ENCODE measurements around the gene KIF15.

KIF15 gene

GRCh38 chr3:44883999-44884431 is 122.4 kb downstream of the KIF15 start:
- no peak for DNase-seq (ENCODE audit: insufficient read length)
- FAIRE-seq: no peak
- no peak for TF ChIP-seq TAF1 (IDR thresholded peaks at IDR 0.05; ENCODE audit: borderline replicate concordance, low read depth, low read length)
- TF ChIP-seq POLR2AphosphoS5 (IDR thresholded peaks at IDR 0.05; ENCODE audit: low read depth, low read length): no peak
- no peak for TF ChIP-seq POLR2A (IDR thresholded peaks at IDR 0.05; ENCODE audit: low read depth, low read length)

DNA sequence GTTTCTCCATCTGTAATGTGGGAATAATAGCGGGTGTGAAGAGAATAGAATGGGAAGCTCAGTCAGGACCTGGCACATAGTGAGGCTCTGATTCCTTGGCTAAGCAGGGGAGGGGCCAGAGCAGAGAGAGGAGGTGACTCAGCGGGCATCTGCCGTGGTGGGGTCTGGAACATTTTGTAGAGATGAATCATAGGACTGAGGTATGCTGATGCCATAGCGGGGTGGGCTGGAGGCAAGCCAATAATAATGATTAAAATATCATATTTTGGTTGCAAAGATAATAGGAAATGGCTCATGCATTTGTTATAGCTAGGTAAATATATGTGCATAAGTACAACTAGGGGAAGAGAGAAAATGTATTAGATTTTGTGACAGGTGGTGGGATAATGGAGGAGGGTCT is 124.0 kb downstream of the KIF15 start:
- TF ChIP-seq POLR2A (IDR thresholded peaks at IDR 0.05; ENCODE audit: low read depth, low read length) (no peak), TAF1 (IDR thresholded peaks at IDR 0.05; ENCODE audit: borderline replicate concordance, low read depth, low read length) (no peak), POLR2AphosphoS5 (IDR thresholded peaks at IDR 0.05; ENCODE audit: low read depth, low read length) (no peak)
- DNase-seq (ENCODE audit: insufficient read length) (no peak), FAIRE-seq (no peak)

DNA sequence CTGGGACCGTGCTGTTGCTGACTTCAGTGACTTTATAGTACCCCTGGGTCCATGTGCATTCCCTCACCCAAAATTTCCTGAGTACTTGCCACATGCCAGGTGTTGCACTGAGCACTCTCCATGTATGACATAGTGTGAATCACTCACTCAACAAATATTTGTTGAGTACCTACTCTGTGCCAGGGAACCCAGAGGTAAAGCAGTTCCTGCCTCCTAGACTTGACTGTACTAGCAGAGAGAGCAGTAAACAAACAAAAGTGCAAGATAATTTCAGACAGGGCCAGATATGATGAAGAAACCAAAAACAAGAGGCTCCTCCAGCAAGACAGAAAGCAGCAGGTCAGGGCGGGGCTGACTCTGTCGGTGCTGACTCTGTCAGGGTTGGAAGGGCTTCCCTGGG is 125.0 kb downstream of the KIF15 start:
- DNase-seq (ENCODE audit: insufficient read length): no peak
- TF ChIP-seq POLR2AphosphoS5 (IDR thresholded peaks at IDR 0.05; ENCODE audit: low read depth, low read length): no peak
- TF ChIP-seq POLR2A (IDR thresholded peaks at IDR 0.05; ENCODE audit: low read depth, low read length): no peak
- TF ChIP-seq TAF1 (IDR thresholded peaks at IDR 0.05; ENCODE audit: borderline replicate concordance, low read depth, low read length): no peak
- no peak for FAIRE-seq

DNA sequence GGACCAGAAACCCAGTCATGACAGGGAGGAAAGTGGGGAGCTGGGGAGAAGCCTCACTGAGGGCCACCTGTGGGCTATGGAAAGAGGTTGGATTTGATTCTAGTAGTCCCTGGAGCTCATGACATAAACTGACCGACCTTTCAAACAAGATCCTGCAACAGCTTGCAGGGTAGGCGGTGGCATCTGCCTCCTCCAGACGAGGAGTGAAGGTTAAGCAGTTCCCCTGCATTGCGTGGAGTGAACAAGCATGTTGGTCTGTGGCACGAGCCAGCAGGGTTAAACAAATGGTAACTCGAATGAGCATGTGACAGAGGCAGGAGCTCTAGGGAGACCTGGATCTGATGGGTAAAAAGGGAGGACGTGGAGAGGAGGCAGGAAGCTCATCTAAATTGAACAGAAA is 125.5 kb downstream of the KIF15 start:
- DNase-seq (ENCODE audit: insufficient read length) (no peak), FAIRE-seq (no peak)
- no peak for TF ChIP-seq TAF1 (IDR thresholded peaks at IDR 0.05; ENCODE audit: borderline replicate concordance, low read depth, low read length)
- TF ChIP-seq POLR2A (IDR thresholded peaks at IDR 0.05; ENCODE audit: low read depth, low read length): no peak
- TF ChIP-seq POLR2AphosphoS5 (IDR thresholded peaks at IDR 0.05; ENCODE audit: low read depth, low read length): no peak

GRCh38 chr3:44890258-44890657 is 128.7 kb downstream of the KIF15 start:
- DNase-seq (ENCODE audit: insufficient read length) (no peak), FAIRE-seq (no peak)
- TF ChIP-seq TAF1 (IDR thresholded peaks at IDR 0.05; ENCODE audit: borderline replicate concordance, low read depth, low read length) (no peak), POLR2AphosphoS5 (IDR thresholded peaks at IDR 0.05; ENCODE audit: low read depth, low read length) (no peak), POLR2A (IDR thresholded peaks at IDR 0.05; ENCODE audit: low read depth, low read length) (no peak)

DNA sequence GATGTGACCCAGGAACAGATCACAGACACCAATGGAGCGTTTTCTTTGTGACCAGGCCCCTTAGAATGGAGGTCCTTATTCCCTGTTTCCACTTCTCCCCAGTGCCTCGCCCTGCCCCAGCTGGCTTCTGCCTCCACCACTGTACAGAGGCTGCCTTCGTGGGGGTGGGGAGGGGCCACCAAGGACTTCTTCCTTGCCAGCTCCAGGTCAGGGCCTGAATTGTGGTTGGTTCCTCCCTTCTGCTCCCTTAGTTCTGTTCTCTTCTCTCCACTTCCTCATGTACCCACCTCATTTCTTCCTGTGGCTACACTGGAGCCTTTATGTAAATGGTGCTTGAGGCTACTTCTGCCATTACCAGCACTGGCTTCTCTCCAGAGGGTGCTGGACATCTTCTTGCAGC is 129.3 kb downstream of the KIF15 start:
- TF ChIP-seq POLR2AphosphoS5 (IDR thresholded peaks at IDR 0.05; ENCODE audit: low read depth, low read length) (no peak), POLR2A (IDR thresholded peaks at IDR 0.05; ENCODE audit: low read depth, low read length) (no peak), TAF1 (IDR thresholded peaks at IDR 0.05; ENCODE audit: borderline replicate concordance, low read depth, low read length) (no peak)
- FAIRE-seq (no peak), DNase-seq (ENCODE audit: insufficient read length) (no peak)

DNA sequence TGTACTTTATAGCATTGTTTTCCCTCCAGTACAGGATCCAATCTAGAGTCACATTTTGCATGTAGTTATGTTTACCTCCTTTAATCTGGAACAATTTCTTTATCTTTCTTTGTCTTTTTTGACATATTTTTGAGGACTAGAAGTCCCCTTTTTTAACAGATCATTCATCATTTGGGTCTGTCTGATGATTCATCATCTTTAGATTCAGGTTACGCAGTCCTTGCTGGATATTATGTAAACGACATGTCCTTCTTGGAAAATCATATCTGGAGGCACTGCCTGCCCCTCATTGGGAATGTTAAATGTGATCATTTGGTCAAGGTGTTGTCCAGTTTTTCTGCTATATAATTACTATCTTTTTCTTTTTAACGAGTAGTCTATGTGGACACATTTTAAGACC is 131.1 kb downstream of the KIF15 start:
- FAIRE-seq (no peak), DNase-seq (ENCODE audit: insufficient read length) (no peak)
- TF ChIP-seq POLR2A (IDR thresholded peaks at IDR 0.05; ENCODE audit: low read depth, low read length) (no peak), TAF1 (IDR thresholded peaks at IDR 0.05; ENCODE audit: borderline replicate concordance, low read depth, low read length) (no peak), POLR2AphosphoS5 (IDR thresholded peaks at IDR 0.05; ENCODE audit: low read depth, low read length) (no peak)

DNA sequence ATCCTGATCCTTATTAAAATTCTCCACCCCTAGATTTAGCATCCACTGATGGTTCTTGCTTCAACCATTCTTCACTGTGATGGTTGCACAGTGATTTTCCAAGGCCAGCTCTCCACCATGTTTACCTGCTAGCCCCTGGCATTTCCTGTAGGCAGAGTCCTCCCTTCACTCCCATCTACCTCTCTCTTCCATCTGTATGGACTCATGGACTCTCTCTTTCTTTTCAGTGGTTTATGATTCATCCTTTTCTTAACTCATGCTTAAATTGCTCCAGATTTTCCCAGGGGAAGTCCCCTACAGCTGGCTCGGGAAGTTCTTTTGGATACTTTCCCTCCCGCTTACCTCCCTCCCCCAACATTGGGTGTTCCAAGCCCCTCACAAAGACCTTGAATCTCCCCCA is 131.5 kb downstream of the KIF15 start:
- TF ChIP-seq POLR2AphosphoS5 (IDR thresholded peaks at IDR 0.05; ENCODE audit: low read depth, low read length) (no peak), POLR2A (IDR thresholded peaks at IDR 0.05; ENCODE audit: low read depth, low read length) (no peak)
- FAIRE-seq: no peak

DNA sequence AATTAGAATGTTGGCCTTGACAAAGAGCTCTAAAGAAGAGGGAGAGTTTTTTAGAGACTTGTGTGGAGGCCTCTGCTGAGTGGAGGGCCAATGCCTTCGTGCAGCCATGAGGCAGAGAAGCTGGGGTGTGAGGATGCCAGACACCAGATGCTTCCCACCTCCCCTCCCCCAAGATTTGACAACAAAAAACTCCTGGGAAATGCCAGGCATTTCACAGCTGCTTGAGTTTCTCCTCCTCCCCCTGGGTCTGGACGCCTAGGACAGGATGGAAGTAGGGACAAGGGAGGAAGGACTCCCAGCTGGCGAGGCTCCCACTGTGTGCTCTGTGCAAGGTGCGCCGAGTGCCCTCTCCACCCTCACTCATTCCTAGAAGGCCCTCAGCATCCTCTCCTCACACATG is 132.9 kb downstream of the KIF15 start:
- no peak for FAIRE-seq
- TF ChIP-seq POLR2A (IDR thresholded peaks at IDR 0.05; ENCODE audit: low read depth, low read length): no peak
- TF ChIP-seq POLR2AphosphoS5 (IDR thresholded peaks at IDR 0.05; ENCODE audit: low read depth, low read length): no peak
- TF ChIP-seq TAF1 (IDR thresholded peaks at IDR 0.05; ENCODE audit: borderline replicate concordance, low read depth, low read length): no peak
- no peak for DNase-seq (ENCODE audit: insufficient read length)

More for the DNA sequence above, 131.5 kb downstream of the KIF15 start:
- DNase-seq (ENCODE audit: insufficient read length): no peak

- TF ChIP-seq POLR2A (IDR thresholded peaks at IDR 0.05; ENCODE audit: low read depth, low read length): no peak
- TF ChIP-seq TAF1 (IDR thresholded peaks at IDR 0.05; ENCODE audit: borderline replicate concordance, low read depth, low read length): no peak
- TF ChIP-seq POLR2AphosphoS5 (IDR thresholded peaks at IDR 0.05; ENCODE audit: low read depth, low read length): no peak
- FAIRE-seq (no peak), DNase-seq (ENCODE audit: insufficient read length) (no peak)
Measured at GRCh38 chr3:44896440-44896839, 134.8 kb downstream of the KIF15 start.

DNA sequence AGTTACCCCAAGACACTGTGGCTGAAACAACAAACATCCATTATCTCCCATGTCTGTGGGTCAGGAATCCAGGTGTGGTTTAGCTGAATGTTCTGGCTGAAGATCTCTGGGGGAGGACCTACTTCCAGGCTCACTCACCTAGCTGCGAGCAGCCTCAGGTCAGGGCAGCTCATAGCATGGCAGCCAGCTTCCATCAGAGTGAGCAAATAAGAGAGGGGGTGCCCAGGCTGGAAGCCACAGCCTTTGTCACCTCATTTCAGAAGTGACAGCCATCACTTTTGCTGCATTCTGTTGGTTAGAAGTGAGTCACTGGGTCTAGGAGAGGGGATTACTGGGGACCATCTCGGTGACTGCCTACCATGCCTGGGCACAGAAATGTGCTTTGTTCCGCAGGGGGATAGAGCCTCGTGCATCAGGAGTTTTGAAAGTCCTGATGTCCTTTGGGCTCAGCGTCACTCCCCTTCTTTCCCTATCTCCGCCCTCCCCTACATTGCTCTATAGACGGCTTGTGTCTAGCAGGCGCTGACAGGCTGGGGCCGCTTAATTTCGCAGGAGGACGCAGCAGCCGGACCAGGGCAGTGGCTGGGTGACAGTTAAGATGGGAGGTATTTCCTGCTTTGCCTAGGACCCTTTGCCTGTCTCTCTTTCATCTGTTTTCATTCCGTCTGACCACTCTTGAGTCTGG is 138.2 kb downstream of the KIF15 start:
- FAIRE-seq: no peak
- DNase-seq (ENCODE audit: insufficient read length): no peak
- no peak for TF ChIP-seq POLR2A (IDR thresholded peaks at IDR 0.05; ENCODE audit: low read depth, low read length)
- TF ChIP-seq POLR2AphosphoS5 (IDR thresholded peaks at IDR 0.05; ENCODE audit: low read depth, low read length): no peak
- no peak for TF ChIP-seq TAF1 (IDR thresholded peaks at IDR 0.05; ENCODE audit: borderline replicate concordance, low read depth, low read length)

DNA sequence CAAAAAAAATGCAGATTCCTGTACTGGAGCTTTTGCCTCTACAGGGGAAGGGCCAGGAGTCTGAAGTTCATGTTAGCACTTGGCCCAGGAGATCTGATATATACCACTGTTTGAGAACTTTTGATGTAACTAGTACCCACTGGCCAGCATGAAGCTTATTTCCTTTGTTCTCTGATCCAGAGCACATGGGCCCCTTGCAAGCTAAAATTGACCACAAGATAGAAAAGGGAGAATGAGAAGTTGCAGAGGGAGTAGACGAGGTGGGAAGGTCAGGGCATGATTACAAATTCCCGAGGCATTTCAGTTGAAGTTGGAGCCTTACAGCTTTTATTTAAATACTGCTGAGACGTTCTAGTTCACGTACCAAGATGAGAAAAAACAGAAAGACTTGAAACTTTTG is 141.0 kb downstream of the KIF15 start:
- DNase-seq (ENCODE audit: insufficient read length): no peak
- no peak for TF ChIP-seq TAF1 (IDR thresholded peaks at IDR 0.05; ENCODE audit: borderline replicate concordance, low read depth, low read length)
- TF ChIP-seq POLR2AphosphoS5 (IDR thresholded peaks at IDR 0.05; ENCODE audit: low read depth, low read length): no peak
- no peak for TF ChIP-seq POLR2A (IDR thresholded peaks at IDR 0.05; ENCODE audit: low read depth, low read length)
- FAIRE-seq: no peak

Data from GM12892 (cell line).